ENCODE results near the gene RPS2.

- TF ChIP-seq, protein P1, sequence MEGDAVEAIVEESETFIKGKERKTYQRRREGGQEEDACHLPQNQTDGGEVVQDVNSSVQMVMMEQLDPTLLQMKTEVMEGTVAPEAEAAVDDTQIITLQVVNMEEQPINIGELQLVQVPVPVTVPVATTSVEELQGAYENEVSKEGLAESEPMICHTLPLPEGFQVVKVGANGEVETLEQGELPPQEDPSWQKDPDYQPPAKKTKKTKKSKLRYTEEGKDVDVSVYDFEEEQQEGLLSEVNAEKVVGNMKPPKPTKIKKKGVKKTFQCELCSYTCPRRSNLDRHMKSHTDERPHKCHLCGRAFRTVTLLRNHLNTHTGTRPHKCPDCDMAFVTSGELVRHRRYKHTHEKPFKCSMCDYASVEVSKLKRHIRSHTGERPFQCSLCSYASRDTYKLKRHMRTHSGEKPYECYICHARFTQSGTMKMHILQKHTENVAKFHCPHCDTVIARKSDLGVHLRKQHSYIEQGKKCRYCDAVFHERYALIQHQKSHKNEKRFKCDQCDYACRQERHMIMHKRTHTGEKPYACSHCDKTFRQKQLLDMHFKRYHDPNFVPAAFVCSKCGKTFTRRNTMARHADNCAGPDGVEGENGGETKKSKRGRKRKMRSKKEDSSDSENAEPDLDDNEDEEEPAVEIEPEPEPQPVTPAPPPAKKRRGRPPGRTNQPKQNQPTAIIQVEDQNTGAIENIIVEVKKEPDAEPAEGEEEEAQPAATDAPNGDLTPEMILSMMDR (IDR thresholded peaks at IDR 0.05), result no peak
- TF ChIP-seq POLR2A (IDR thresholded peaks at IDR 0.05), result no peak
Observed at GRCh38 chr16:1977875-1978268, 13.2 kb upstream of the RPS2 start.

All from body of pancreas (tissue), 4 donors.